Activated CD8-positive, alpha-beta memory T cell treated with anti-CD3 and anti-CD28 coated beads, Interleukin-2, amount 50 U/mL, for 48 hours (primary cell): ENCODE data around the gene LSM4.

ENCODE experiments used
- DNase-seq: peaks from one replicate; pipeline ENCODE4 v3.0.0-alpha.2; 2020

LSM4 gene

GRCh38 chr19:18291590-18292461, 31.1 kb downstream of the LSM4 start:
- peak; percentile 93 for DNase-seq

GRCh38 chr19:18291019-18291524, 31.8 kb downstream of the LSM4 start:
- no peak for DNase-seq

- peak; percentile 95 for DNase-seq
Observed at GRCh38 chr19:18290302-18291018, 32.4 kb downstream of the LSM4 start.

GRCh38 chr19:18289471-18290301, 33.2 kb downstream of the LSM4 start:
- no peak for DNase-seq

- no peak for DNase-seq
Observed at GRCh38 chr19:18287836-18288772, 34.8 kb downstream of the LSM4 start.

GRCh38 chr19:18286973-18287635, 35.8 kb downstream of the LSM4 start:
- no peak for DNase-seq

GRCh38 chr19:18284712-18285360, 38.0 kb downstream of the LSM4 start:
- DNase-seq = peak; percentile 82

GRCh38 chr19:18283338-18283737, 39.5 kb downstream of the LSM4 start:
- DNase-seq = no peak

- peak; percentile 69 for DNase-seq
Observed at GRCh38 chr19:18282788-18283141, 40.1 kb downstream of the LSM4 start.

- peak; percentile 74 for DNase-seq
Observed at GRCh38 chr19:18282021-18282787, 40.7 kb downstream of the LSM4 start.

- DNase-seq = peak; percentile 99
Observed at GRCh38 chr19:18281082-18282020, 41.5 kb downstream of the LSM4 start, which contains the start of gene JUND. Gene JUND, minus strand, starts transcription at chr19:18281622. Its CDS starts 138 bp downstream, at chr19:18281484.

GRCh38 chr19:18280247-18281081, 42.4 kb downstream of the LSM4 start:
- DNase-seq = peak; percentile 86

- DNase-seq = peak; percentile 92
Observed at GRCh38 chr19:18279516-18280246, 43.2 kb downstream of the LSM4 start.

- DNase-seq = no peak
Observed at GRCh38 chr19:18279266-18279515, 43.7 kb downstream of the LSM4 start.

GRCh38 chr19:18278521-18279265, 44.2 kb downstream of the LSM4 start:
- peak; percentile 73 for DNase-seq

GRCh38 chr19:18274781-18275356, 48.0 kb downstream of the LSM4 start:
- DNase-seq = peak; percentile 63
